ENCODE results near the gene DDX51.

Gene DDX51

DNA sequence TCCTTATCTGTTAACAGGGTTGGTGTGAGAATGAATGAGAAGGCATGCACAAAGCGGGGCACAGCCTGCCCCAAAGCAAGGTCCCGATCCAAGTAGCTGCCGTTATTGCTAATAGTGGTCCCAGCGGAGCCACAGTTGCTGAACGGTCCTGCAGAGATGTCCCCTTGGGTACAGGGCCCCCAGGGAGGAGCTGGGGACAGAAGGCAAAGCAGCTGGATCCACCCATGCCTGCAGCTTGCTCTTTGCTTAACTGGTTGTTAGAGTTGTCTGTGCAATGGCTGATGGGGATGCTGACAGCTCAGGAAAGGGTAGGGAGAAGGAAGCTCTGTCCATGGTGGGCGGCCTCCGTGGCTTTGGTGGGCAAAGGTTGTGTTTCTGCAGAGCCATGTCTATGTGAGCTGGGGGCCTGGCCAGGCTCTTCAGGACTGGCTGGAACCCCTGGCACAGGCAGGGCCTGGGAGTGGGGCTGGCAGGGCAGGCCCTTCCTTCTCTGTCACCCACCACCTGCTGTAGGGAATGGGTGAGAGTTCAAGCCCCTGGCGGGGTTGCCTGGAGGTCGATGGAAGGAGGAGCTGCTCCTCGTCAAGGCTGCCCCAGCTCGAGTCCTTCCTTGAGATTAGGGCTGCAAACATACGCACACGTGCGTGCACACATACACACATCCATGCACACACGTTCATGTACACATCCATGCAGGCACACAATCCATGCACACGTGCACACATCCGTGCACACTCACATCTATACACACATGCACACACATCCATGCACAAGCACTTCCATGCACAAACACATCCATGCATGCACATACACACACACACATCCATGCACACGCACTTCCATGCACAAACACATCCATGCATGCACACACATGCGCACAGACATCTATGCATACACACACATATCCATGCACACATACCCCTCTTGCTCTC lies 35.6 kb upstream of the DDX51 start:
- no peak for DNase-seq (ENCODE audit: low read depth)

- no peak for DNase-seq (ENCODE audit: low read depth)
These were observed 34.8 kb upstream of the DDX51 start for GRCh38 chr12:132178801-132179401.

DNA sequence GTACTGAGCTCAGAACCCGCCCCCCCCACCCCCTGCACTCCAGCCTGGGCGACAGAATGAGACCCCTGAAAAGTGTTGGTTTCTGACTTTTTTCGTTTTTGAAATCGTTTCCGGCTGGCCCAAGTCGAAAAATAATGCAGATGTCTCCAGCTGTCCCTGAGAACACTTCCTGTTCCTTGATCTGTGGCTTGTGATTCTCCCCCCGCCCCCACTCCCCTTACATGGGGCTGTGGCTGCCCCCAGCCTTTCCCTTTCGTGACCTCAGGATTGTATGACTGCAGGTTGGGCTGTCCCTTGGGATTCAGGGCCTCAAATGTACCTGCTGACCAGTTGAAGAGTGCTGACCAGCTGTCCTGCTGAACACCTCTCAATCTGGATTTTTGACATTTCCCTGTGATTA lies 34.2 kb upstream of the DDX51 start:
- no peak for DNase-seq (ENCODE audit: low read depth)

- DNase-seq (ENCODE audit: low read depth): no peak
These were observed 32.9 kb upstream of the DDX51 start for GRCh38 chr12:132176920-132177551.

DNA sequence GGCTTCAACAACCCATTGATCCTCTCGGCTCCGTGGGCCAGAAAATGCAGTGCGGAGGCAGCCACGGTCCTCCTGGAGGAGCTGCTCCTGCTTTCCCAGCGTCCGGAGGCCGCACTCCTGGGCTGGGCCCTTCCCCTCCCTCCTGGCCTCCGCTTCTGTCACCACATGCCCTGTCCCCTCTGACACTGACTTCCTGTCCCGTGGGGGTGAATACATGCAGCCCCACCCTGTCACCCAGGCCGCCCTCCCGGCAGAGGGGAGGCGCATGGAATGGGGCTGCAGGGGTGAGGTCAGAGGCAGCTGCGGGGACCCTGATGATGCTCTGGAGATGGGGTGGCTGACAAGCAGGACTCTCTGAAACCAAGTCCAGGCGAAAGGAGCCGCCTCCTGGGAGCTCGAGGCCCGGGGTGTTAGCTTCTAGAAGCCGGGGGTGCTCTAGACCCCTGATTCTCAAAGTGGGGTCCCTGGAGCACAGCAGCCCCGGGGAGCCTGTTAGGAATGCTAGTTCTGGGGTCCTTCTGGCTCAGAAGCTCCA lies 32.3 kb upstream of the DDX51 start:
- no peak for DNase-seq (ENCODE audit: low read depth)

DNA sequence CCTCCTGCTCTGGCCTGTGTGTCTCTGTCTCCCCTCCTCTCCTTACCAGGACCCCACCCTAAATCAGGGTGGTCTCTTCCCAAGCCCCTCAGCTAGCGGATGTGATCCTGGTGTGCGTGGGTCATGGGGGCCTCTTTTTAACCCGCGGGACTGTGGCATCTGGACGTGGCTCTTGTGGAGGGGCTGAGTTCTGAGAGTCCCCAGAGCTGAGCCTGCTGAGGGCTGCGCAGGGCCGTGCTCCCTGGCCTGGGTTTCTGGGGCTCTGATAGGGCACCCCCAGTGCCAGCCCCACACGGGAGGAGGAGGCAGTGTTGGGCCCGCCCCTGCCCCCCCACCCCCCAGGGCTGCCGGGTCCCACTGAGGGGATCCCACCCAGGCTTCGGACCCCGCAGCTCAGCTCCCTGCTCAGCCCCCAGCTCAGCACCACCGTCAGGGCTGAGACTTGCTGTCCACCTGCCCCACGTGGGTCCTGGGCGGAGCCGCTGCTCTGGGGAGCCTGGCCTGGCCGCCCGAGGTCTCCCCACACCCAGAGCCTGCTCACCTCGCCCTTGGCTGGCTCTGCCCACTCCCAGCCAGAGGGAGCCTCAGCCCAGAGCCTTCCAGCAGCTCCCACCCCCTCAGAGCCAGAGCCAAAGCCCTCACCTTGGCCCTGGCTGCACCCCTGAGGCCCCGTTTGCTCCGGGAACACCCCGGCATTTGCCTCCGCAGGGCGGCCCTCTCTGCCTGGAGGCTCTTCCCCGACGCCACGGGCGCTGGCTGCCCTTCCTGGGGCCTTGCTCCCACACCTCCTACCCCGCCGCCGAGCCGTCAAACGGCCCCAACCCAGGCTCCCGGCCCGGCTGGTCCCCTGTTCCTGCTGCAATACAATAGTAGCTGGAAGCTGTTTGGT lies 31.6 kb upstream of the DDX51 start:
- DNase-seq (ENCODE audit: low read depth): no peak

- no peak for DNase-seq (ENCODE audit: low read depth)
These were observed 30.8 kb upstream of the DDX51 start for GRCh38 chr12:132174839-132175490.

GRCh38 chr12:132174015-132174838 lies 30.1 kb upstream of the DDX51 start:
- DNase-seq (ENCODE audit: low read depth): no peak

DNA sequence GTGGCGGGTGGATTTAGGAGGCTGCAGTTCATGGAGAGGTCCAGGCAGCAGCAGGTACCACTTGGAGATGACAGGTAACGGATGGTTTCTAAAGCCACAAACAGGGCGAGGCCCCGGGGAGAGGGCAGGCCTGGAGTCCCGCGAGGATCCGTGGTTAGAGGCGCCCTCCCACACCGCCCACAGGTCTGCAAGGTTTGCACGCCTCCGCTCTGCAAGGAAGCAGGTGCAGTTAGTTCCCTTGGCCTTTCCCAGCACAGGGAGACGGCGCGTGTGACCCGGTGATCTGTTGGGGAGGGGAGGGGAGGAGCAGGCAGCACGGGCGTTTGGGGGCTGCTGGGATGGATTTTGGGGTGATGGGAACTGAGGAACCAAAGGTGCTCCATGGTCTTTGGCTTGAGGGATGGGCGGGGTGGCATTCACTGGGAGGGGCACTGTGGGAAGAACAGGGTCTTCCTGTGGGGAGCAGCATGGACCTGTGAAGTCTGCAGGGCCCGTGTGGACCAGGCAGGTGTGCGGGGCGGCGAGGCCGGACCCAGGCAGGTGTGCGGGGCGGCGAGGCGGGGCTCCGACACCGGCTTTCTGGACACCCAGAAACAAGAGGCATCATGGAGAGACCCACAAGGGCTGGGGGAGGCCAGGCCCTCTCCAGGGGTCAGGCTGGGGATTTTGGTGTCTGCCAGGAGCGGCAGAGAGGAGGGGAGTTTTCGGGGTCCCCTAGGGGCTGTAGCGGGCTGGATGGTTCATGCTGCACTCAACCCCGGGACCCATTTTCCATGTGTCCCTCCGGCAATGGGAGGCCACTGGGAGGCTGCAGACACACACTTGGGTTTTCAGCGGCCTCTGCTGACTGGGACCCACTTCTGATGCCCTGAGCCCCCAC lies 29.3 kb upstream of the DDX51 start:
- no peak for DNase-seq (ENCODE audit: low read depth)

DNA sequence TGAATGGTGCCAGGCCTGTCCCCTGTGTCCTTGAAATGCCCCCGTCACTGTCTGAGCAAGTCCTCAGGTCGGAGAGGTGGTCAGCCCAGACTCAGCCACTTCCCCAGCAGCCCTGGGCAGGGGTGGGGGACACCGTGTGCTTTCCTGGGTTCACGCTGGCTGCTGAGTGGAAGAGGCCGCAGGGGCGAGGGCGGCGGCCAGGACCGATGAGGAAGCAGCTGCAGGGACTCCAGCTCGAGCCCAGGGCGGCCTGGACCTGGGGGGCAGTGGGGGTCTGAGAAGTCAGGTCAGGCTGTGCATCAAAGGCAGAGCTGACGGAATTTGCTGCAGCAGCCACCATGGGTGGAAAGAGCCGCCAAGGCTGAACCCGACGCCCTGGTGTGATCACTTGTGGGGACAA lies 28.5 kb upstream of the DDX51 start:
- no peak for DNase-seq (ENCODE audit: low read depth)

DNA sequence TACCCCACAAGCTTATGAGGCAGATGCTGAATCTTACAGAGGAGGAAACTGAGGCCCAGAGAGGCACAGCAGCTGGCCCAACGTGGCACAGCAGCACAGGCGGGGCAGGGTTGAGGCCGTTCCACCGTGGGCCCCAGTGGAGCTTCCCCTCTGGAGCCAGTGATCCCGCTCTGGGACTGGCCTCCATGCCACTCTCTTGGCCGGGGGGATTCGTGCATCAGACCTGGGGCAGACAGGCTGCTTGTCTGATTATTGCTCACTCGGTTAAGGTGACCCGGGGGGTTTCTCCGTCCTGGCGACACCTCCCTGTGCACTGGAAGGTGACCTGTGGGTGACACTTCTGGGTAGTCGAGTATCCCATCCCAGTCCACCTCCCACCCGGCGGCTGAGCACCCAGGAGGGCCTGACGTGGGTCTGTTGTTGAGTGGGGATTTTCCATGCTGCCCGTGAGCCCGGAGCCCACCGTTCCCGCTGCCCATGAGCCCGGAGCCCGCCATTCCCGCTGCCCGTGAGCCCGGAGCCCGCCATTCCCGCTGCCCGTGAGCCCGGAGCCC lies 27.9 kb upstream of the DDX51 start:
- DNase-seq (ENCODE audit: low read depth): no peak

- DNase-seq (ENCODE audit: low read depth): no peak
These were observed 27.3 kb upstream of the DDX51 start for GRCh38 chr12:132171293-132171967.

DNA sequence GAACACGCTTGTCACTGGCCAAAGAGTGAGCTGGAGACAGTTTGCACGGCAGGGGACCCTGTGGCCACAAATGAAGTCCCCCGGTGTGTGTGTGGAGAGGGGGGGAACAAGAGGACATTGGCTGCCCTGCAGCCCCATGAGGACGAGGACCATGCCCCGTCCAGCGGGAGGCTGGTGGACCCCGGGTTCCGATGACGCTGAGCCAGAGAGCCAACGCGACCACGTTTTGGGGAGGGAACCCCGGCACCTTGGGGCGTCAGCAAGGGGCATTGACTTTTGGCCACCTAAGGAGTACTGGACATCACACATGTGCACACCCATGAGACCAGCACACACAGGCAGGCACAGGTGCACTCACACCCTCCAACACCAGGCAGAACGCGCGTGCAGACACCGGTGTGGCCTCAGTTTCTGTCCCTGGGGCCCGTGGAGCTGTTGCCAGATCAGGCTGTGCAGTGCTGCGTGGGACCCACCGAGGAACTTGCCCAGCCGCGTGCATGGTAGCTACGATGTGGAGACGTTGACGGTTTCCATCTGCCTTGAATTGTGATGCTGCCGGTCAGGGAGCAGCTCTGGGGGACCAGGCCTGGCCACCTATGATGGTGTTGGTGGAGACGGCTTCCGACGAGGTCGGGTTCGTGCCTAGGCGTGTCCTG lies 26.6 kb upstream of the DDX51 start:
- DNase-seq (ENCODE audit: low read depth): no peak

GRCh38 chr12:132170094-132170636 lies 26.0 kb upstream of the DDX51 start:
- peak; percentile 78 for DNase-seq (ENCODE audit: low read depth)

DNA sequence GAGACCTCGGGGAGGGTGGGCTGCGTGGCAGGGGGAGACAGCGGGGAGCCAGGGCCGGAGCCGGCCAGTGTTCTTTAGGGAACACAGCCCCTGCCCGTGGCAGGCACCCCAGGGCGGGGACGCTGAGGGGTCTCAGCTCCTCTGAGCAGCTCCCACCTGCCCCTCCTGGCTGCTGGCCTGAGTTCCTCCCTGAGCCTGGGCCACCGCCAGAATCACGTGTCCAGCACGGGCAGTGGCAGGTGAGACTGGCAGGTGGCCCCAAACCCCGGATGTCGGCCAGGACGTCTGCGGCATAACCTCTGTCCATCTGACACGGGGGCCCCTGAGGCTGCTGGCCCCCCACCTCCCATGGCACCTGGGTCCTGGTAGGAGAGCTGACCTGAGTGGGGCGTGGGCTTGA lies 25.3 kb upstream of the DDX51 start:
- no peak for DNase-seq (ENCODE audit: low read depth)

- no peak for DNase-seq (ENCODE audit: low read depth)
These were observed 24.4 kb upstream of the DDX51 start for GRCh38 chr12:132168311-132169031.
